ENCODE measurements around the gene CHRNA3. TPM values are rescaled to one million over a fixed set of nuclear protein-coding genes. Genes with fewer than 3 reads are reported as not detected.
"Not testable (repeated sequence)": the region's sequence is repeated elsewhere in the genome, so short reads cannot be mapped to it uniquely, and the experiment has no call there.

The CHRNA3 gene
- total RNA-seq, 1 donor from 2014 or later = 0.40 TPM

DNA sequence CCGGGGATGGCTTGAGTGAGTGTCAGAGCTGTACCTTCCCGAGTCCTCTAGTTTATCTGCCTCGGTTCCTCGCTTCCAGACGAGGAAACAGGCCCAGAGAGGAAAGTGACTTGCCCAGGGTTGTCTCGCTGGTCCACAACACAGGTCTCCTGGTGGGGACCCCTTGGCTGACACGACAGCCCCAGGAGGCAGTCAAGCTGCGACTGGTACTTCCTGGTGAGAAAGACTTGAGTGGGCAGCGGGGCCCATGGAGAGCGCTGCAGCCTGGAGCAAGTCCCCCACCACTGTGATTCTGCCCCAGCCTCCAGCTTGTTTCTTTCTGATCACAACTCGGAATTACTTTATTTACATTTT is 56.1 kb downstream of the CHRNA3 start:
- no peak for DNase-seq (ENCODE audit: low read depth)
- TF ChIP-seq, protein P1, sequence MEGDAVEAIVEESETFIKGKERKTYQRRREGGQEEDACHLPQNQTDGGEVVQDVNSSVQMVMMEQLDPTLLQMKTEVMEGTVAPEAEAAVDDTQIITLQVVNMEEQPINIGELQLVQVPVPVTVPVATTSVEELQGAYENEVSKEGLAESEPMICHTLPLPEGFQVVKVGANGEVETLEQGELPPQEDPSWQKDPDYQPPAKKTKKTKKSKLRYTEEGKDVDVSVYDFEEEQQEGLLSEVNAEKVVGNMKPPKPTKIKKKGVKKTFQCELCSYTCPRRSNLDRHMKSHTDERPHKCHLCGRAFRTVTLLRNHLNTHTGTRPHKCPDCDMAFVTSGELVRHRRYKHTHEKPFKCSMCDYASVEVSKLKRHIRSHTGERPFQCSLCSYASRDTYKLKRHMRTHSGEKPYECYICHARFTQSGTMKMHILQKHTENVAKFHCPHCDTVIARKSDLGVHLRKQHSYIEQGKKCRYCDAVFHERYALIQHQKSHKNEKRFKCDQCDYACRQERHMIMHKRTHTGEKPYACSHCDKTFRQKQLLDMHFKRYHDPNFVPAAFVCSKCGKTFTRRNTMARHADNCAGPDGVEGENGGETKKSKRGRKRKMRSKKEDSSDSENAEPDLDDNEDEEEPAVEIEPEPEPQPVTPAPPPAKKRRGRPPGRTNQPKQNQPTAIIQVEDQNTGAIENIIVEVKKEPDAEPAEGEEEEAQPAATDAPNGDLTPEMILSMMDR (conservative IDR thresholded peaks at IDR 0.05; ENCODE audit: low read depth, low read length) = no peak
- H3K4me3 ChIP-seq (ENCODE audit: low read depth, low read length) = no peak overlapping the region

DNA sequence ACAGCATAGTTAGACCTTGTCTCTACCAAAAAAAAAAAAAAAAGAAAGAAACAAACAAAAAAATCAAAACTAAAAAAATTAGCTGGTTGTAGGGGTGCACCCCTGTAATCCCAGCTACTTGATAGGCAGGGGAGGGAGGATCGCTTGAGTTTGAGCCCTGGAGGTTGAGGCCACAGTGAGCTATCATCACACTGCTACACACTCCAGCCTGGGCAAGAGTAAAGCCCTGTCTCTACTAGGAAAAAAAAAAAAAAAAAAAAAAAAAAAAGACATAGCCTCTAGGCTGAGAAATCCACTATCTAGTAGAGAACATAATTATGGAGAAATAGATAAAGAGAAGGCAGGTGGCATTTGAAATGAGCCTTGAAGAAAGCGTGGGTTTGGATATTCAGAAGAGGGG is 57.7 kb downstream of the CHRNA3 start:
- TF ChIP-seq, protein P1 (conservative IDR thresholded peaks at IDR 0.05; ENCODE audit: low read depth, low read length) = no peak
- H3K4me3 ChIP-seq (ENCODE audit: low read depth, low read length) = no peak overlapping the region
- DNase-seq (ENCODE audit: low read depth) = no peak

DNA sequence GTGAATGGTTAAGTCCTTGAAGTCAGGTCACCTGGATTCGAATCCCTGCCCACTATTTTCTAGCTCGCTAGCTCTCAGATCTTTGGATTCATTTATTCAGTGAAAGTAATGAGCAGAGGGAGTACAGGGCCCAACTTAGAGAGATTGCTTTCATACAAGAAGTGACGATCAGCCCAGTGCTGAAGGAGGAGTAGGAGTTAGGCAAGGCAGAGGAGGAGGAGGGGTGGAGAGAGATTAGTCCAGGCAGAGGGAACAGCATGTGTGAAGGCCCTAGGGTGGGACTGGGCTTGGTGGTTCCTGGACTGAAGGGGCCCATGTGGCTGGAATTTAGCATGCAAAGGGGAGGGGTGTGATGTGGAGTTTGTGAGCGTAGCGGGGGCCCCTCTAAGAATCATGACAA is 59.3 kb downstream of the CHRNA3 start:
- no peak for DNase-seq (ENCODE audit: low read depth)
- TF ChIP-seq, protein P1 (conservative IDR thresholded peaks at IDR 0.05; ENCODE audit: low read depth, low read length) = no peak
- H3K4me3 ChIP-seq (ENCODE audit: low read depth, low read length) = no peak overlapping the region

DNA sequence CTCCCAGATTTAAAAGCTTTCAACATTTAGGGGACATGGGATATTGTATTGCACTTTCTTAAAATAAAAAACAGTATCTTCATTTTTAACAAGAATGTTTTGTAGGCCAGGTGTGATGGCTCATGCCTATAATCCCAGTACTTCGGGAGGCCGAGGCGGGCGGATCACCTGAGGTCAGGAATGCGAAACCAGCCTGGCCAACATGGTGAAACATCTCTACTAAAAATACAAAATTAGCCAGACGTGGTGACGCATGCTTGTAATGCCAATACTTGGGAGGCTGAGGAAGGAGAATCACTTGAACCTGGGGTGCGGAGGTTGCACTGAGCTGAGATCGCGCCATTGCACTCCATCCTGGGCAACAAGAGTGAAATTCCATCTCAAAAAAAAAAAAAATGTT is 60.6 kb downstream of the CHRNA3 start:
- H3K4me3 ChIP-seq (ENCODE audit: low read depth, low read length); DNase-seq (ENCODE audit: low read depth): not testable (repeated sequence)

DNA sequence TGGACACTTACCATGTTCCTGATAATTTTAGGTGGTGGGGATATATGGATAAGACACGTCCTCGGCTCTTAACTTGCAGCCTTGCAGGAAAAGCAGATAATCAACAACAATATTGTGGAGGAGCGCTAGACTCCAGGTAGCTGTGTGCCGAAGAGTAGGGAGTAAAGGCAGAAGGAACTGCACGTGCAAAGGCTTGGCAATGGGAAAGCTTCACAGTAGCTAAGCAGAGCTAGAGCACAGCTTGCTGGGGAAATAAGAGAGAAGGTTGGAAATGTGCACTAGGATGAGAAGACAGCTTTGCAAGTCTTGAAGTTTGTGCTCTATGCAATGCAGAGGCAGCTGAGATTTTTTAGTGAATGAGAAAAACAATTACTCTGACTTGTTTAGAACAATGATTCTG is 68.2 kb downstream of the CHRNA3 start:
- DNase-seq (ENCODE audit: low read depth) = no peak
- H3K4me3 ChIP-seq (ENCODE audit: low read depth, low read length) = no peak overlapping the region
- TF ChIP-seq, protein P1 (conservative IDR thresholded peaks at IDR 0.05; ENCODE audit: low read depth, low read length) = no peak

DNA sequence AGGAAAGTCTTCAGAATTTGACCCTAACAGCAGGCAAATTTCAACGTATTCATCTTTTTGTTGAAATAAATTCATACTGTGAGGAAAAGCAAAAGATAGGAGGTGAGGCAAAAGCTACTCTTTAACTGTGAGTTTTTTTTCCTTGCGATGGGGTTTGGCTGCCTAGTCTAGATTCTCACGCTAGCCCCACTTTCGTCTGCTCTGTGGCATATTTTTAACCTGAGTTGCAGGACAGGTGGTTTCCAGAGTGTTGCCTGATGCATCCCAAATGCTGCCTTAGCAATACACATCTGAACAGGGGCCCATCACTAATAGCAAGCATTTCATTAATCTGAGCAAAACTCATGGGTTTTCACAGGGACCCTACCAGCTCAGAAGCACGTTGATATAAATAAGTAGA is 68.9 kb downstream of the CHRNA3 start:
- no peak overlapping the region for H3K4me3 ChIP-seq (ENCODE audit: low read depth, low read length)
- DNase-seq (ENCODE audit: low read depth) = no peak
- TF ChIP-seq, protein P1 (conservative IDR thresholded peaks at IDR 0.05; ENCODE audit: low read depth, low read length) = no peak

DNA sequence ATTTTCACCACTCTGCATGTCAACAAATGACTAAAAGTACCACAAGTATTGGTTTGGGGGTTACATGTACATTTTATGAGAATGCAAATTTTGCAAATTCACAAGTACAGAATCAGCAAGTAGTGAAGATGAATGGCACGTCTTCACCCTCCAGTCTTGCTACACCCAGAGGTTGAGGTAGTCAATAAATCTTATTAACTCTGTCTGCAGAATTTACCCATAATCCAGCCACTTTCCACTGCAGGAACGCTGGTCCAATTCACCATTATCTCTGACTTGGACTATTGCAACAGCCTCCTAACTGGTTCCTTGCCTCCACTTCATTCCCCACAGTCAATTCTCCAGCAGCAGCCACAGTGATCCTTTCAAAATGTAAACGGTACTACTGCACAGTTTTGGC is 70.0 kb downstream of the CHRNA3 start:
- H3K4me3 ChIP-seq (ENCODE audit: low read depth, low read length) = no peak overlapping the region
- DNase-seq (ENCODE audit: low read depth) = no peak
- TF ChIP-seq, protein P1 (conservative IDR thresholded peaks at IDR 0.05; ENCODE audit: low read depth, low read length) = no peak

DNA sequence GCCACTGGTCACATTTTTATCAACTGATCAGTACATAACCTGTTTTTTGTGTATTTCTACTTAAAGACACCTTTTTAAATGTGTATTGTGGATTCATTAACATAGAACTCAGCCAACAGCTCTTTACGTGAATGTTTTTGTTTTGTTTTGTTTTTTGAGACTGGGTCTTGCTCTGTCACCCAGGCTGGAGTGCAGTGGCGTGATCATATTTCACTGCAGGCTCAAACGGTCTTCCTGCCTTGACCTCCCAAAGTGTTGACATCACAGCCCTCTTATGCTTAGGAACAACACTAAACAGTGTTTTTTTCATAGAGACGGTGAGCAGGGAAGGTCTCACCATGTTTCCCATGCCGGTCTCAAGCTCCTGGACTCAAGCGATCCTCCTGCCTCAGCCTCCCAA is 70.6 kb downstream of the CHRNA3 start:
- TF ChIP-seq, protein P1 (conservative IDR thresholded peaks at IDR 0.05; ENCODE audit: low read depth, low read length) = no peak
- DNase-seq (ENCODE audit: low read depth) = no peak

More for the DNA sequence above, 70.6 kb downstream of the CHRNA3 start:
- H3K4me3 ChIP-seq (ENCODE audit: low read depth, low read length) = no peak overlapping the region

All from epithelial cell of proximal tubule (primary cell).